Activated T-cell treated with anti-CD3 and anti-CD28 coated beads for 1 hour (primary cell): Measurements from ENCODE around the gene INVS.
"Not testable (repeated sequence)": the region's sequence is repeated elsewhere in the genome, so short reads cannot be mapped to it uniquely, and the experiment has no call there.

Source experiments
- DNase-seq: peaks from one replicate; pipeline ENCODE4 v3.0.0-alpha.2; 2020; ENCODE audit warnings: low read depth

The INVS gene

DNA sequence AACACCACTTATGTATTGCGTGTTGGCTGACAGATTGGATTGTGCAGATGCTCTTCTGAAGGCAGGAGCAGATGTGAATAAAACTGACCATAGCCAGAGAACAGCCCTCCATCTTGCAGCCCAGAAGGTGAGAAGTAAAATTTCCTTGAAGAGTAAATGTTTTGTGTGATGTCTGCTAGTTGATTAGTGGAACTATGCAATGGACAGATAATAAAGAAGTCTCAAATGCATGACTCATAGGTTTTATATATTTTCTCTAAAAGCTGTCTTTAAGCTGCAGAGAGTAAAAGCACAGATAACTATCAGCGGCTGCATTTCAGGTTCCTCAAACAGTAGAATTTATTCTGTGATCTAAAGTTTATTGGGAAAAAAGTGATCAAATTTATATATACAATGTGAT lies 27.4 kb downstream of the INVS start:
- no peak for DNase-seq

- DNase-seq = no peak
Observed at GRCh38 chr9:100129772-100130171, 30.7 kb downstream of the INVS start.

- DNase-seq = no peak
Observed at GRCh38 chr9:100131216-100131615, 32.2 kb downstream of the INVS start.

- no peak for DNase-seq
Observed at GRCh38 chr9:100131875-100132430, 32.9 kb downstream of the INVS start.

DNA sequence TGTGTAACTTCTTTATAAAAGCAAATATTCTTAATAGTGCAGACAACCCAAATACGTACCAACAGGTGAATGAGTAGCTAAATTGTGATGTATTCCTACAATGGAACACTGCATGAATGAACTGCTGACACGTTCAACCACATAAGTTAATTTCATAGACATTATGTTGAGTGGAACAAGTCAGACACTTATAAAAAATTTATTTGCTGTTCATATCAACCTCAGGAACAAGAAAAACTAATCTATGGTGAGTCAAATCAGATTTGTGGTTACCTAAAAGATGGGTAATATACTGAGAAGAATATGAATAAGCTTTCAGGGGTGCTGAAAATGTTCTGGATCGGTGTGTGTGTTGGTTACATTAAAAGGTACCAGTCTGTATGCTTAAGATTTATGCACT lies 35.7 kb downstream of the INVS start:
- no peak for DNase-seq

DNA sequence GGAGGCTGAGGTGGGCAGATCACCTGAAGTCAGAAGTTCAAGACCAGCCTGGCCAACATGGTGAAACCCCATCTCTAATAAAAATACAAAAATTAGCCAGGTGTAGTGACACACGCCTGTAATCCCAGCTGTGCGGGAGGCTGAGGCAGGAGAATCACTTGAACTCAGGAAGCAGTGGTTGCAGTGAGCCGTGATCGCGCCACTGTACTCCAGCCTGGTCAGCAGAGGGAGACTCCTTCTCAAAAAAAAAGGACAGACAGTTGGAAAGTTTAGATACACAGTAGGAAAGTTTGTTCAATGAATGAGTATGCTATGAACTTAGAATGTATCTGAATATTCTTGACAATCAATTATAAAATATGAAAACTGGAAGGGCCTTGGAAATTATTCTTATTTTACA lies 37.8 kb downstream of the INVS start:
- DNase-seq = not testable (repeated sequence)

- DNase-seq = not testable (repeated sequence)
Observed at GRCh38 chr9:100140303-100140702, 41.3 kb downstream of the INVS start.

GRCh38 chr9:100141862-100142261 lies 42.8 kb downstream of the INVS start:
- not testable (repeated sequence) for DNase-seq

DNA sequence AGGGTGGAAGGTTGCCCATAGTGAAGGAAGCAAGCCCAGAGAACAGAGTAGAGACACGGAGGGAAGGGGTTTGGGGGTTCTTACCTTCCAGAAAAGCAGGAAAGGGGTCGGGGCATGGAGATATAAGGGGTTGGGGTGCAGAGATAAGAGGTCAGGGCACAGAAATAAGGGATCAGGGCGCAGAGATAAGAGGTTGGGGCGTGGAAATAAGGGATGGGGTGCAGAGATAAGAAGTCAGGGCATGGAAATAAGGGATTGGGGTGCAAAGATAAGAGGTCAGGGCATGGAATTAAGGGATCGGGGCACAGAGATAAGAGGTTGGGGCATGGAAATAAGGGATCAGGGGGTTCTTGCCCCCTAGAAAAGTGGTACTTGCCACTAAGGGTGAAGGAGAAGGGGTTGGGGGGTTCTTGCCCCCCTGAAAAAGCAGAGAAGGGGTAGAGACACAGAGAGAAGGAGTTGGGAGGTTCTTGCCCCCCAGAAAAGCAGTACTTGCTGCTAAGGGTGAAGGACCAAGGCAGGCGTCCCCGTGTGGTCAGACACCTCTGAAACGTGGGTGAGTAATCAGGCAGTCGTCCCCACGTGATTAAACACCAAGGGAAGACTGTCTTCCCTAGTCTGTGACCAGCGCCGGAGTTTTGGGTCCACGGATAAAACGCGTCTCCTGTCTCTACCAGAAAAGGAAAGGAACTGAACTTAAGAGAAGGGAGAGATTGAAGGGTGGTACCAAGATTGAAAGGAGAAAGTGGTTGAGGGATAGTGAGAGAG lies 46.3 kb downstream of the INVS start:
- DNase-seq = not testable (repeated sequence)

DNA sequence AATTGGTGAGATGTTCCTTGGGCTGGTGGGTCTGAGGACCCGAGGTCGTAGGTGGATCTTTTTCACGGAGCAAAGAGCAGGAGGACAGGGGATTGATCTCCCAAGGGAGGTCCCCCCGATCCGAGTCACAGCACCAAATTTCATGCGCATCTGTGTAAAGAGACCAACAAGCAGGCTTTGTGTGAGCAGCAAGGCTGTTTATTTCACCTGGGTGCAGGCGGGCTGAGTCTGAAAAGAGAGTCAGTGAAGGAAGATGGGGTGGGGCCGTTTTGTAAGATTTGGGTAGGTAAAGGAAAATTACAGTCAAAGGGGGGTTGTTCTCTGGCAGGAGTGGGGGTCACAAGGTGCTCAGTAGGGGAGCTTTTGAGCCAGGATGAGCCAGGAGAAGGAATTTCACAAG lies 46.9 kb downstream of the INVS start:
- DNase-seq = not testable (repeated sequence)

DNA sequence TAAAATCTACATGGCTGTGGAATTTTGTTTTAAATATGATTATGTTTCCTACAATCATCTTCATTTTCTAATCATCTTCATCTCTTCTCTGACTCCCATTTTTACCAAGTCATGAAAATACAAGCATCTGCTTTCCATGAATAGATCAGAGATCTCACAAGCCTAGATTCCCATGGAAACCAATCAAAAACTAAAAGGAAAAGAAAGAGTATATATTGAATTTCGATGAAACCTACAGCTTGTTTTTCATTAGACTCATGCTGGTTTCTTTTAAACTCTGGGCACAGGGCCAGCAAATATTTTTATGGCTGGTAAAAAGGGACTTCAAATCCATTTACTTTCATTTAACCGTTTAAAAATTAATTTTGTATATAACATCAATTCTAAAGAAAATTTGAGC lies 51.2 kb downstream of the INVS start:
- no peak for DNase-seq

GRCh38 chr9:100160021-100160420 lies 61.0 kb downstream of the INVS start:
- no peak for DNase-seq

- DNase-seq = no peak
Observed at GRCh38 chr9:100167176-100167575, 68.1 kb downstream of the INVS start.

DNA sequence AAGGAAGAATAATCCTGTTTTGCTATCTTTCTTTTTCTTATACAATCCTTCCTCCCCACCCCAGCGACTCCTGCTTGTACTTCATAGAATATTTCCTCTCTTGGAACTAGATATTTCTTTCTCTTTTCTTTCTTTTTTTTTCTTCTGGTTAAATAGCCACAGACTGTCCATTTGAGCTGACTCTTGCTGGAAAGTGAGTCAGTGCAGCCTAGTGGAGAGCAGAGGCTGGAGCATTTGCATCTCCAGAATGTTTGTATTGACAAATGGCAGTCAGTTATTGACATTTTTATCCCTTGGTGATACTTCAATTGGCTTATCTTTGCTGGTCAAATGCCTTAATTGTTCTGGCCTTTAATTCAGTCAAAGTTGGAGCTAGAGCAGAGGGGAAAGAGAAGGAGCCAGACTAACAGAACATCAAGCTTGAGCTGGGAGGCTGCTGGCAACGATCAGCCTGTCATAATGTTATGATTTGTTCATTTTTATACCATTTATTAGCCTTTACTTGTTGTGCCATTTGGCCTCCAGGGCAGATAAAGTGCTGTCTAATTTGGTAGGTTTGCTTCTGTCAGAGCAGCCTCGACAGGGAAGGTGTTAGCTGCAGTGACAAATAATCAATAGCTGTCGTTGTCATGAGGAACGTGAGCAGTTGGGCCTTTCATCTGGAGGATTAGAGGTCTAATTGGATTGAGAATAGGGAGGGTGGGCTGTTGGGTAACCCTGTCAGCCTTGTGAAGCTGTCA lies 69.0 kb downstream of the INVS start:
- no peak for DNase-seq

- no peak for DNase-seq
Observed at GRCh38 chr9:100170085-100170484, 71.0 kb downstream of the INVS start.

- no peak for DNase-seq
Observed at GRCh38 chr9:100170556-100170955, 71.5 kb downstream of the INVS start.

- DNase-seq = no peak
Observed at GRCh38 chr9:100186356-100186755, 87.3 kb downstream of the INVS start.

GRCh38 chr9:100190339-100190738 lies 91.3 kb downstream of the INVS start:
- DNase-seq = no peak

GRCh38 chr9:100191264-100191663 lies 92.2 kb downstream of the INVS start:
- no peak for DNase-seq

- DNase-seq = no peak
Observed at GRCh38 chr9:100193078-100193477, 94.0 kb downstream of the INVS start.

DNA sequence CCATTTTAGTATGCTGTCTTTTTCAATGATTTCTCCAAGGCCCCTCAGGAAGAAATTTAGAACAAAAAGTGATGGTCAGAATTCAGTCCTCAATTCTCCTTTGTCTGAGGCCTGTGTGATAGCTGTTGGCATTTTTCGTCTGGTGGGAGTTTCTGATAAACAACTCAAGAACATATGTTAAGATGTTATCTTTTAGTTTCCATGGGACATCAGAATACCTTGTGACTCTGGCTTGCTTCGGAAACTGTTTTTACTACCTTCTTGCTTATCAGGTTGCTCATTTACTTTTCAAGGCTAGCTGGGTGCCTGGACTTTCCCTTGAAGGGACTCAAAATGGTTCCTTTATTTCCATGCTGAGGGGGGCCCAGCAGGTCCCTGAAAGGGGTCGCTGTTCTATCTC lies 97.2 kb downstream of the INVS start:
- DNase-seq = no peak

- DNase-seq = no peak
Observed at GRCh38 chr9:100196828-100197227, 97.8 kb downstream of the INVS start.

DNA sequence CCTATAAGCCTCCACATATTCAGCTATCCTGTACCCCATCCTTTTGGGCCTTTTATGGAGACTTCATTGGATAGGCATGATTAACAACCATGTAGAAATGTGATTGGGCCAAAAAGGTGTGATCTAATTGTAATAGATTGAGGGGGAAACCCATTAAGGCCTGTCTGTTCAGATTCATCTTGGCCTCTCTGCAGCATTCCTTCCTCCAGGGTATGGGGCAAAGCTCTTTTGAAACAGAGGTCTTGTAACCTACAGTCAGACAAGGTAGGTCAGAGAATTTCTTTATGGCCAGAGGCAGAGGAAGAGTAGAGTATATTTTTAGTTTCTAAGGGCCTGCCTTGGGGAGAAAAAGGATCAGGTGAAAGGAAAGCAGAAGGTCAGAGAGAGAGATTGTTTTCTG lies 98.5 kb downstream of the INVS start:
- no peak for DNase-seq
